ENCODE results near the gene CIT. TPM values are rescaled to one million over a fixed set of nuclear protein-coding genes. Genes with fewer than 3 reads are reported as not detected.

The CIT gene
- total and polyA plus RNA-seq, 9 of the 15 experiments (the other 6 are each of a cell fraction or from before 2014, with no cell fraction given) = 1.1 to 46.7 (median 21.3) TPM

GRCh38 chr12:119727600-119728443, 149.3 kb downstream of the CIT start:
- Histone ChIP-seq H3K79me2 (ENCODE audit: control insufficient read depth, insufficient read depth, low read length) (no peaks in the 10 kb centered on the region), H3K27me3 (ENCODE audit: control insufficient read depth in 2 of 2, insufficient read depth in 2 of 2, low read length in 2 of 2) (no peaks in the 10 kb centered on the region), H3K4me2 (ENCODE audit: insufficient read depth, low read length) (no peak overlapping the region), H3K9me1 (ENCODE audit: control insufficient read depth, insufficient read depth, low read length) (no peaks in the 10 kb centered on the region), H3K27ac (ENCODE audit: extremely low read depth, low read depth, low read length) (no peak overlapping the region), H3K4me3 (no peak overlapping the region), H2AFZ (ENCODE audit: low read depth, low read length) (no peak overlapping the region), H4K20me1 (replicated peaks; ENCODE audit: control insufficient read depth, insufficient read depth, low read length) (0 out of 2 replicates have a peak, but pooled peaks cover 3% of the 10 kb centered on the region), H3K9ac (ENCODE audit: insufficient read depth in 1 of 2, low read depth in 2 of 2, low read length in 2 of 2) (no peak overlapping the region), H3K36me3 (ENCODE audit: control insufficient read depth, insufficient read depth, low read length) (peaks cover 47% of the 10 kb centered on the region; the same call in 2 of the 3 replicates), H3K9me3 (replicated peaks; ENCODE audit: control insufficient read depth, insufficient read depth, low read depth, low read length) (no peaks in the 10 kb centered on the region), H3K4me1 (replicated peaks in 1 of 2; ENCODE audit: control insufficient read depth in 2 of 2, insufficient read depth in 2 of 2, low read length in 2 of 2) (no peaks in the 10 kb centered on the region)
- intact Hi-C loops (cut with micrococcal nuclease) (no loop called here), in situ Hi-C loops (cut with MboI) (no loop called here)
- DNase-seq (ENCODE audit: extremely low read depth in 1 of 4, low spot score in 3 of 4) (no peak), FAIRE-seq (no peak), ATAC-seq (no peak)
- BruUV-seq (replicated peaks) = no TSS peak
- 63% methylated on average over 3 of the region's 3 CpGs for WGBS (ENCODE audit: insufficient coverage, low coverage, missing lambda C conversion rate)
- POLR2A ChIA-PET = interaction anchor here (3.3 kb wide), 1 partner anchor 11 kb away, joined by 19 read pairs; no protein-coding TSS in a partner anchor
- CTCF ChIA-PET (ENCODE audit: low intra/inter-chr PET ratio) = no interaction called here
- no peak for TF ChIP-seq RAD51 (IDR thresholded peaks at IDR 0.05; ENCODE audit: borderline replicate concordance, low read depth)
- no peak for TF ChIP-seq ZNF444 (CRISPR knock-in tag; IDR thresholded peaks at IDR 0.05)
- no peak for TF ChIP-seq ZBTB34 (CRISPR knock-in tag; IDR thresholded peaks at IDR 0.05)
- no peak for TF ChIP-seq ZBED1 (IDR thresholded peaks at IDR 0.05)
- TF ChIP-seq CGGBP1 (CRISPR knock-in tag; IDR thresholded peaks at IDR 0.05) = no peak
- TF ChIP-seq MBD2 (IDR thresholded peaks at IDR 0.05; ENCODE audit: borderline replicate concordance, low read depth) = no peak
- no peak for TF ChIP-seq ARNT (IDR thresholded peaks at IDR 0.05)
- no peak for TF ChIP-seq ERF (CRISPR knock-in tag; IDR thresholded peaks at IDR 0.05)

All from K562 (cell line).